ENCODE data around the gene NEGR1. TPM values are rescaled to one million over a fixed set of nuclear protein-coding genes. Genes with fewer than 3 reads are reported as not detected.
A peak's percentile ranks its signal among the peaks of the same experiment; 100 is the strongest.

The NEGR1 gene
- total RNA-seq, 1 experiment from 2014 or later, result 3.0 TPM

DNA sequence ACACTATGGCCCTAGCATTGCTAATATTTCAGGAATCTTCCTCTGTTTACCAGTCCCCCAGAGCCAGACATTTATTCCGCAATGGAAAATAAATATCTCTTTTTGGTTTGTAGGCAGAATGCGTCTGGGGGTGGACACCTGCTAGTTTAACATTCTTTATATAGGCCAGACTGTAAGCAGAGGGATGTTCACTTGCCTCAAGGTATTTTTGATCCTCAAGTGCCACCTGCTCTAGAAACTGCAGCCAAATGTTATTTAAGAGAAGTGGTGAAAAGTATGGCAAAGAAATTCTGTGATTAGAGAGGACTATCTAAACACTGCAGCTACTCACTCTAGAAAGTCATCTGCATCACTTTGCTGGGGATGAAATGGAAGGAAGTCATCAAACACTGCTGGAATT, 164.7 kb downstream of the NEGR1 start:
- no peak for DNase-seq (ENCODE audit: low spot score)

DNA sequence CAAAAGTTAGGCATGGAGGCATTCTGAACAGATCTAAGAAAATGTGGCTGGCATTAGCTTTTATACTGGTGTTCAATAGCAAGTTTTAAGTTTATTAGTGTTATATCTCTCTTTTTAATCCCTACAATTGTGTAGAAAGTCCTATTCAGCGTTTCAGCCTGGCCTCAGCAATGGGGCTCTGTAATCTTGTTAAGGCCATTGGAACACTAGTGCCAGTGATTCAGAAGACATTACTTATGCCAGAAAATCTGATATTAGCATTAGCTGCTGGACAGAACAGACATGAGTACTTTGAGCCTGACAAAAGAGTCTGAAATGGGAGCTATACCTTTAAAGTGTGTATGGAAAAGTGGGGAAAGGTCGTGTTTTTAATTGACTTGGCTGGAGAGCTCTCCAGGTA, 167.0 kb downstream of the NEGR1 start:
- DNase-seq (ENCODE audit: low spot score), result no peak

DNA sequence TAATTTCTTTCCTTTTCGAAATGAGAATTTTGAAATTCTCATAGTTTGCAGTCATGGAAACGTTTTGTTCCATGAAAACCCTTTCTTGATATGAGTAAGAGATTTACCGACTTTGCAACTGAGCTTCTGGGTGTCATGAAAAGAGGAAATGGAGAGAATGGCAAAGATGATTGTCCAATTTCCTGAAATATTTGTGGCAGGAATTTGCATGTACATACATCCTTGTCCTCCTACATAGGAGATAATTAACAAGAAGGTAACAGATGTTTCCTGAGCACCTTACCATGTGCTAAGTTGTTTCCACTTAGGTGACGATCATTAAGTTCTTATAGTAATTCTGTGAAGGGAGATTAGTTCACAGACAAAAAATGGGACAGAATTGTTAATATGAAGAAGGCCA, 170.7 kb downstream of the NEGR1 start:
- no peak for DNase-seq (ENCODE audit: low spot score)

DNA sequence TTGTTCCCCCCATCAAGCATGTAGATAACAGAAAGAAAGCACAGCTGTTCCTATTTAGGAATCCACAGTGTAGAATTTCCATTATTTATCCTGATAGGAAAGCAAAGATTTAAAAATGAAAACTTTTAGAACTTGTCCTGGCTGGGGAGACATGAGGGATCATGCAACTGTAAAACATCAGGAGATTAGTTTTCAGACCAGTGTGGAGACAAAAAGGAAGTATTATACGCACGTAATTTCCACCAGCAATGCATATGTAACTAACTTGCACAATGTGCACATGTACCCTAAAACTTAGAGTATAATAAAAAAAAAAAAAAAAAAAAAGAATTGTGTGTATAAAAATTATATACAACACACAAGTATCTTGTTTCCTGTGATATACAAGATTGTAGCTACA, 172.4 kb downstream of the NEGR1 start:
- no peak for DNase-seq (ENCODE audit: low spot score)

DNA sequence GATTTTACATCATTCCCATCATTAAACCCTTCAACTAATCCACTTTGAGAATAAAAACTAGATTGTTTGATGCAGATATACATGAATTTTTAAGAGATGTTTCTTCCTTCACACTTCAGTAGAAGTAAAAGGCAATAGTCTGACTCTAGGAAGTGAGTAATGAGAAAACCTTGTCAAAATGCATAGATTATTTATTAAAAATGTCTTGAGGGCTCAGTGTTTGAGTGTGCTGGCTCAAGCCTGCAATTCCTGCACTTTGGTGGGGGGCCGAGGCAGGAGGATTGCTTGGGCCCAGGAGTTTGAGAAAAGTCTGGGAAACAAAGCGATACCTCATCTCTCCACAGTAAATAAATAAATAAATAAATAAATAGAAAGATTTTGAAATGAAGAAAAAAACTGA, 177.1 kb downstream of the NEGR1 start:
- no peak for DNase-seq (ENCODE audit: low spot score)

DNA sequence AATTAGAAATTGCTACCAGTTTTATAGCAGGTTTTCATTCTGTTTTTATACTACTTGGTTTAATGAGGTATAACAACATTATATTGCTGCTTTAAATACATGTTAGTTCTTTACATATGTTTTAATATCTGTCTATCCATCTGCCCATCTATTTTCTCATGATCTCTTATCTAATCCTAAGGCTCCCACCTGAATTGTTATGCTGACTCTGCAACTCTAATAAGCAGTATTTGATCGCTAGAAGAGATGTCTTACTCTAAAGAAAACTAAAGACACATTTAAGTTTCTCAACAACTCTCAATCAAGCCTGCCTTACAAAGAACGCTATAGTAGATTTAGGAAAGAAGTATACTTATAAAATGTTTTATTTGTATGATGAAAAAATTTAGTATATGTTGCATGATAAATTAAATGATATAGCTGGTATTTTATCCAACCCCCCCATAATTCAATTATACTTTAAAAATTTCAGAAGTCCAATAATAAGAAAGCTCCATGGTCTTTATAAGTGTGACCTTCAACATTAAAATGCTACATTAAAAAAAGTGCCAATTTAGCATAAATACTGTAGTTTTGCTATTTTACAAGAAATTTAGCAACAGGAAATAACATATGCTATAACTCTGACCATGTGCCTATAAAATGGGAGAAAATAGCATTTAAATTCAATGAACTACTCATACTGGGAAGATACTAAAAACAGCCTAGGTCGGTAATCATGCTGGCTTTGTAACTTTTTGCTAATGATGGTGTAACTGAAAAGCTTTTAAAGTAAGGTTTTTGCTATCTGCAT, 180.3 kb downstream of the NEGR1 start:
- no peak for DNase-seq (ENCODE audit: low spot score)

DNA sequence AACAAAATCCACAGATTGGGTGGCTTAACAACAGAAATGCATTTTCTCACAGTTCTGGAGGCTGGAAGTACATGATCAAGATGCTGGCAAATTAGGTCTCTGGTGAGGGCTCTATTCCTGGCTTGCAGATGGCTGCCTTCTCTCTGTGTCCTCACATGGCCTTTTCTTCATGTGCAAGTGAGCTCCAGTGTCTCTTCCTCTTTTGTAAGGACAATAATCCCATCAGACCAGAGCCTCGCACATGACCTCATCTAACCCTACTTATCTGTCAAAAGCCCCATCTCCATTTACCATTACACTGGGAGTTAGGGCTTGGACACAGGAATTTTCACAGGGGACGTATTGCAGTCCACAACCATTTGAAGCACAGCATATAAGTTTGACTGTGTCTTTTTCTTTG, 181.6 kb downstream of the NEGR1 start:
- DNase-seq (ENCODE audit: low spot score), result no peak

DNA sequence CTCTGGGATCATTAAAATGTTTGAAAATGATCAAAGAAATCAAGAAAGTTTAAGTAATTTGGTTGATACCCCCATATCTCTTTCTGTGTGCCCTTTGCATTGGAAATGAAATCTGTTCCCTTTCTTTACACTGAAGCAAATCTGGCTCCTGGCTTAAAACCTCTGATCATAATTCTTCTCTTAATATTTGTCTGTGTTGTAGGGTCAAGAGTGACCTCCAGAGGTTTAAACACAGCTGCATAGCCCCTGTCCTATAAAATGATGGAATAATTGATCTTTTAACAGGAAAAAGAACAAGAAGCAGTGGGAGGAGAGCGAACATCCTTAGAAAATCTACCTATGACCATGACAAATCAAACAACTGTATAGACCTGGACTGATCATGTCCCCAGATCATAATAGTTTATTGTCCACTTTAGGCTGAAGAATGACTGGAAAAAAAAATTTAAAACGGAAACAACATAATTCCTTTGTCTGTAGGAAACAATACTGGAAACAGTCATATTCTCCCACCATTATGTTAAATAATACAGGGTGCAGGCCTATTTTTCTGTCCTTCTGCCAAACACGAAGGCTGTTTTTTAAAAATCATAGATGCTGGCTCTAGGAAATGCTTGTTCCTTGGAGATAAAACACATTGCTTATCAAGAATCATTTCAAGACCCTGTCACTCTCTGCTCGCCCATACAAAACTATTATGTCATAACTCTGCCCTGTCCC, 184.3 kb downstream of the NEGR1 start:
- no peak for DNase-seq (ENCODE audit: low spot score)

DNA sequence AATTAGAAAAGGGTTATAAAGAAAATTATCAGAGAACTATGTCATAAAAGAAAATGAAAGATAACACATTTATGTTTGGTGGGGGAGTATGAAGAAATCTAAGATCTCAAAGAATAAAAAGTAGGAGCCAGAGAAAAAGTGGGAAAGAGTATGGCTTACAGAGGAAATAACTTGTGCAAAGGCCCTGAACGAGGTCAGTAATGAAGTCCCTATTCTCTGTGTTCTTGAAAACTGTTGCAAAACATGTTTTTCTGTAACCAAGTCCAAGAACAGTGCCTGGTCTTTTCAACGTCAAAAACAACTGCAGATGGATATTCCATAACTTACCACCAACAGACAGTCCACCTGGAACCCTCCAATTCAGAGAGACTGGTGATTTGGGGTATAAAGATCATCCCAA, 188.1 kb downstream of the NEGR1 start:
- no peak for DNase-seq (ENCODE audit: low spot score)

DNA sequence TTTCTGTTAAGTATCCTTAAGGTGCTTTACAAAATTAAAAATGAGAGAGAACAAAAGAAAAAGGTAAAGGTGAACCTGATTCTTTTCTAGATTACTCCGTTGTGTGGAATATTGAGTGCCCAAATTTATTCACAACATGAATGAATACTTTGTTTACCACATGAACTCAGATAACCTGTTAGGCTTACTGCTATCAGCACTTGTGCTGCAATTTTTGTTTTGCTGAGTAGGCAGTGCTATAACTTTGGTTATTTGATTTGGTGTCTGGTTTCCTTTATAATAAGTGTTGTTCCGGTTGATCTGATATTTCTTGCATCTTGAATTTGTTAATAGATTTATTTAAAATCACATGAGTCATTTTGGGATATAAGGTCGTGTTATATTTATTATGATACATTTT, 195.9 kb downstream of the NEGR1 start:
- DNase-seq (ENCODE audit: low spot score), result no peak

DNA sequence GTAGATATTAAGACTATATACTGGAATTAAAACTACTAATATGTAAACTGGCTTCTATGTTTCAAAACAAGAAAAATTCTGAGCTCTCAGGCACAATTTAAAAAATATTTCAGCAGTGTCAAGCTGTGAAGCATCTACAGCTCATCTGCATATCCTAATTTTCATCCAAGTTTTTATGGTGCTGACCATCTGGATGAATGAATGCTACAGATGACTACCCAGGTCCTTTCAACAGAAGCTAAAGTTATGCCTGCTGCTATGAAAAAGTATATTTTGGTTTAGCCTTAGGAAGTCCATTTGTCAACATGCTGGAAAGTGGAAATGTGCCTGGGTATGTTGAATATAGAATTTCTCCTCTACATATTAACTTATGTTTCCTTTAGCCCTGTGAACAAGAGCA, 206.9 kb downstream of the NEGR1 start:
- no peak for DNase-seq (ENCODE audit: low spot score)

DNA sequence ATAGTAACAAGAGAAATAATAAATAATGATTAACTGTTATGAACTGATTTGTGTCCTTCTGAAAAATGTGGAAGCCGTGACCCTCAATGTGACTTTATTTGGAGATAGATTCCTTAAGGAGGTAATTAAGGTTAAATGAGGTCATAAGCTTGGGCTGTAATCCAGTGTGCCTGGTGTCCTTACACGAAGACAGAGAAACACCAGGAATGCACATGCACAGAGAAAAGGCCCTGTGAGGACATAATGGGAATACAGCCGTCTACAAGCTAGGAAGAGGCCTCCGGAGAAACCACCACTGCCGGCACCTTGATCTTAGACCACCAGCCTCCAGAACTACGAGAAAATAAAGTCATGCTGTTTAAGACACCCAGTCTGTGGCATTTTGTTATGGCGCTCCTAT, 215.9 kb downstream of the NEGR1 start:
- no peak for DNase-seq (ENCODE audit: low spot score)

DNA sequence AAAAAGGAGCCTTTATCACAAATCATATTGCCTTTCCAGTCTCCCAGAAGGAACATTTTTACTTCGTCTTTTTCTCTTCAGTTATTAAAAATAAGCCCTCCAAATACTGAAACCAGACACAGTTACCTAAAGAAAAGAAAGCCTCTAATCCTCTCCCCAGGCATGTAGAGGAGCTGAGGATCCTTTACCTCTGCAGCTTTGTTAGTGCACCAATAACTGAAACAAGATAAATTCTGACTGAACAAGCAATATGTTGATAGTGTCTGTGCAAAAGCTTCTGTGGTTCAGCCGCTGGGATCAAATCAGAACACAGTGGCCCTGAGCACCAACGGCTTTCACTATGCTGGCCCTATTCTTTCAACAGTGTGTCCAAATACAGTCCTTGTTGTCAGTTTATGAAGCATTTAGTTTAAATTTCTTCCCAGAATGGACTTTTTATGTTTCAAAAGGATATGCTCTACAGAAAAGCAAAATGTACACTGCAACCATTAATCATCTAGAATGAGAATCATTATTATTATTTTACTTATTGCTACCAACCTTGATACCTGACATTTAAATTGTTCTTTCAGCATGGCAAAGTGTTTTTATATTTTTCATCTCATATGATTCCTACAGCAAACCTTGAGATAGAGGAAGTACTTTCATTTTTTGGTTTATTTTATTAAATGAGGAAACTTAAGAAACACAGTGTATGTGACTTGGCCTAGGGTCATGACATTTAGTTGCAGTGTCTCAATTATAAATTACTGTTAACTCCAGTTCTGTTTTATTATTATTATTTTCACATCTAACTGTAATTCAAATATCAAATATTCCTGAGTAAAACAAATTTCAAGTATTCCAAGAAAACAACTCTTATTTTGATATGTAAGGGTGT, 217.9 kb downstream of the NEGR1 start:
- no peak for DNase-seq (ENCODE audit: low spot score)

DNA sequence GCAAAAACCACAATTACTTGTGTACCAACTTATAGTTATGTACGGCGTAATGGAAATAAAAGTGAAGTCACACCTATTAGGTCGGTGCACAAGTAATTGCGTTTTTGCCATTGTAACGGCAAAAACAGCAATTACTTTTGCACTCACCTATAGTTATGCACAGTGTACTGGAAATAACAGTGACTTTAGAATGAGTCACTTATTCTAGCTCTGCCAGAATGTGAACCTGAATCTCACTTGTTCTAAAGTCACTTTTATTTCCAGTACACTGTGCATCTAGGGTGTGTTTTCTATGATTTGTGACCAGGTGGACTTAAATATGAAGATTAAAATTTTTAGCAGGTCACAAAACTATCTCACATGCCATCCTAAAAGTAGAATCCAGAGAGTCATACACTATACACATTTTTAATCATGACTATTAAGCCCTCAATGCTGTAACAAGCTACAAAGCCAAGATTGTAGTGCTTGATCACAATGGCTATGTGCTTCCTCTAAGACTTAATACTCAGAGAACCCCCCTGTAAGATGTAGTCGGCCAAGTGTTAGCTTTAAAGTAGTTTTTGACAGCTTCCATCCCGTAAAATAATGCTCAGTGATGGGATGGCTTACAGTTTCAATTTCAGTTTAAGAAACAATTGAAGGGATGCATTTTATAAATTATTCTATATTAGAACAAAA, 218.8 kb downstream of the NEGR1 start:
- no peak for DNase-seq (ENCODE audit: low spot score)

DNA sequence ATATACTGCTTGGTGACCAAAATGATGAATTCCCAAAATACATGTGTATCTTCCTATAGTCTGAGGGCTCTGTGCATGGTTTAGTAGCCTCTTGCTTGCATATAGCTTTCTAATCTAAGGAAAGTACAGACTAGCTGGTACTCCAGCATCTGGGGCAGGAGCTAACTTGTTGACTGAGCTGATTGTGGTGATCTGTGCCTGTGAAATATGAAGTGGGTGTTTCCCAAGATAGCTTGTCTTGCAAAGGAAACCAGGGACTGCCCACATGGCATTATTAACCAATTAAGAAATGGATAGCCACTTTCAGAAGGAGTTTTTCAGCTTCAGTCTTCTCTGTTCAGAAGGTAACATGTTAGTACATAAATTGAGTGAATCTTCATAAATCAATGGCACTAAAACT, 219.8 kb downstream of the NEGR1 start:
- DNase-seq (ENCODE audit: low spot score), result peak; percentile 8

DNA sequence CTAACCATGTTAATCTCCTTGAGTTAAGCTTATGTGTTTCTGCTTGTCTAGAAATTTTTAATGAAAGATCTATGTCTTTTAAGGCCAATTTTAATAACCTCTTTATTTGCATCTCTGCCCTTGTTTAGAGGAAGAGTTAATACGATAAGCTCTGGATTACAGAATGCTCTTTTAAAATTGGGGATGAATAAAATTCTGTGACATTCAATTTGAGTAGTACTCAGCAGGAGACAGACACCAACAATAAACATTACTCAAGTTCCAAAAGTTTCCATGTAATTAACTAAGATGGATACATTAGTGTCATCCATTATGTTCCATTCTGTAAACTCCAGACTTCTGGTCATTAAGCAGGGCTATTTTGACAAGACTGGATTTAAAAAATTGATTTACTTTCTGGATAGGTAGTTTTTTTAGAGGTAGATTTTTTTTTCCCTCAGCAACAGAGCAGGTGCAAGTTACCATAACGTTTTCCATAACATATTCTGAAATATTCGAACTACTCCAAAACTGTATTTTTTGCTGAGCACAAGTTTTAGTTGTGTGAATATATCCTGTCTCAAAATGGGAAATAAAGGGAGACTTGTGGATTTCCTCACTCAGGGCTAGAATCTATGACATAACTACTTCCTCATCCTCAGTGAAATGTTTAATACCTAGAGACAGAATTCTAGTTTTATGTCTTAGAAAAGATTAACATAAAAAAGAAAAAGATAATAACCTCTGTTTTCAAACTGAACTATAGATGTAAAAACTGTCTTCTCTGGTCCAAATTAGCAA, 221.7 kb downstream of the NEGR1 start:
- DNase-seq (ENCODE audit: low spot score), result no peak

DNA sequence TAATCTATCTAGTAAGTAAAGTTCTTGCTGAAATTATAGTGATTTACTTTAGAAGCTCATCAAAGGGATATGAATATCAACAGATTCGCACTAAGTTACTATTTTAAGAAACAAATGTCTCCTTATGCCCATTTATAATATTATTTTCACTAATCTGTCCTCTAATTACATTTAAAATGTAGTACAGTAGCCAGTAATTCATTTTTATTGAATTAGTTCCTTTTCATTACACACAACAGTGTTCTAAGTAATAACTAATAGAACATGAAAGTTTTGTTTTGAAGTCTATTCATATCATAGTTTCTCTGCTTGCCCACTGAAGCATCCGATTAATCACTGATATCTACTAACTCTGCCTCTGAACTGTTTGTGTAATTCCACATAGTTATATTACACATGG, 225.8 kb downstream of the NEGR1 start:
- no peak for DNase-seq (ENCODE audit: low spot score)

DNA sequence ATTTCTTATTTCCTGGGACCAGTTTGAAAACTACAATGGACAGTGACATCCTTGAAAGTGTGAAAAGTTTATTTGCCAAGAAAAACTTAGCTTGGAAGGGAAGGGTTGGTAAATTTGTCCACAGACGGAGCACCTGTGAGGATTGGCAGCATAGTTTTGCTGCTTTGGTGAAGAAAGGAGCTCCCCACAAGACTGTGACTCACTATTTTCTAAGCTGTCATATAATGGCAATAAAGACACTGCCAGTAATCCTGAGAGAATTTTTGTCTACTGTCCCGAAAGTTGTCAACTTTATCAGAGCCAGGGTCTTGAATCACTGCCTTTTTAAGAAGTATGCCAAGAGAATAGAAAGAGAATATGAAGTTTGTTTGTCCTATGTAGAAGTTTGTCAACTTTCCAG, 230.8 kb downstream of the NEGR1 start:
- no peak for DNase-seq (ENCODE audit: low spot score)

DNA sequence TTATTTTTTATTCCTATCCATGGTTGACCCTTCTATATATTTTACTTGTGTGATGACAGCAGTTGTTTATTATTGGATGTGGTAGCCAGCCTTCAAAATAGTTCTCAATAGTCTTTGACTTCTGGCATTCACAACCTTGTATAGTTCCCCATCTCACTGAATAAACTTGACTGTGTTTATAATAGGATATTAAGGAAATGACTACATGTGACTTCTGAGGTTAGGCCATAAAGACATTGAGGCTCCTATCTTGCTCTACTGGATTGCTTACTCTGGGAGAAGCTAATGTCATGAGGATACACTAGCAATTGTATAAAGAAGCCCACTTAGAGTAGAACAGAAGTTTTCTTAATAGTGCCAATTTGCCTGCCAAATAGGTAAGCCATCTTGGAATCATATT, 231.8 kb downstream of the NEGR1 start:
- no peak for DNase-seq (ENCODE audit: low spot score)

DNA sequence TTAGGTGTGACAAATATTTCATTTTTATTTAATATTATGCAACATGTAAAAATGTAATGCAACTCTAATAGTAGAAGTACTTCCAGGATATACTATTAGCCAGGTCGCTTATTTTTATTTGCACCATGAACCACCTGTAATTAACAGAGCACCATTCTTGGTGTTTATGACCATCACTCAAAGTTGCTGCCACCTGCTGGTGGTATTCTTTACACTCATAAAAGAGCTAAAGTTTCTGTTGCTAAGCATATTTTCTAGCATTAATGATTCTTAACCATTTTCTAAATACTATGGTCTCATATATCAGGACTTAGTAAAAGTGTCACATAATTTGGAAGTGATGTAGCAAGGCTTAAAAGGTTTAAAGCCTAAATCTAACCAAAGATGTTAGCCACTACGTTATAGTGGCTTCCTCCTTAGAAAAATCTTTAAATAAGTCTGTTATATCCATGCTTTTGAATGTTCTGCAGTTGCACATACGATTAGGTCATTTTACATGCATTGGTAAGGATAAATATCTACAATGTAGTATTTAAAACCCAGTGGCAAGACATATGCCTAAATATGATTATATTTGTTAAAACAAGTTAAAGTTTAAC, 244.5 kb downstream of the NEGR1 start:
- DNase-seq (ENCODE audit: low spot score), result peak; percentile 39

DNA sequence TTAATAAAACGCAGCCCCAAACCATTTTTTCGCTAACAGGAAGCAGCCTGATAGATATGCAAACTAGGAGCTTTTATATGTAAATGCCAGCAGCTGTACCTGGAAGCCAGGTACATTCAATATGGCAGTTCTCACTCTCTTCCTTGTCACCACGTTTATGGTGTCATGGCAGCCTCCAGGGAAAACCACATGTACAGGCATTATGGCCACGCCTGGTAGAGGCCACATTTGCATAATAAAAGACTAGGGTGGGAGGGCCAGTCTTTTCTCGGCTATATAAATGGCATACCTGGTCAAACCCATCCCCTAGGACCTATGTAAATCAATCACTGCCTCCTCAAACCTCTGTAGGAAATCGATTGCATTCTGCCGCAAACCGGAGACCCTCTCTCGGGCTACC, 247.5 kb downstream of the NEGR1 start:
- no peak for DNase-seq (ENCODE audit: low spot score)
